Neural cell (in vitro differentiated cells): ENCODE measurements around the gene WNT7B.

Experiments
- CTCF ChIP-seq: fragments of 450-650 bp; IDR thresholded peaks from 2 replicates; pipeline ENCODE4 v1.5.1; 2014; ENCODE audit warnings: antibody characterized with exemption, mild to moderate bottlenecking, moderate library complexity; ENCODE audit not compliant: poor library complexity, severe bottlenecking
- POLR2AphosphoS5 ChIP-seq: IDR thresholded peaks from 2 replicates; pipeline ENCODE4 v1.6.1; 2012
- REST ChIP-seq: IDR thresholded peaks from 2 replicates; pipeline ENCODE4 v1.6.1; 2012; ENCODE audit warnings: borderline replicate concordance
- SMC3 ChIP-seq: fragments of 450-650 bp; conservative IDR thresholded peaks from 2 replicates; pipeline ENCODE4 v1.6.1; 2014; ENCODE audit warnings: antibody characterized with exemption, mild to moderate bottlenecking, moderate library complexity; ENCODE audit not compliant: poor library complexity

DNA sequence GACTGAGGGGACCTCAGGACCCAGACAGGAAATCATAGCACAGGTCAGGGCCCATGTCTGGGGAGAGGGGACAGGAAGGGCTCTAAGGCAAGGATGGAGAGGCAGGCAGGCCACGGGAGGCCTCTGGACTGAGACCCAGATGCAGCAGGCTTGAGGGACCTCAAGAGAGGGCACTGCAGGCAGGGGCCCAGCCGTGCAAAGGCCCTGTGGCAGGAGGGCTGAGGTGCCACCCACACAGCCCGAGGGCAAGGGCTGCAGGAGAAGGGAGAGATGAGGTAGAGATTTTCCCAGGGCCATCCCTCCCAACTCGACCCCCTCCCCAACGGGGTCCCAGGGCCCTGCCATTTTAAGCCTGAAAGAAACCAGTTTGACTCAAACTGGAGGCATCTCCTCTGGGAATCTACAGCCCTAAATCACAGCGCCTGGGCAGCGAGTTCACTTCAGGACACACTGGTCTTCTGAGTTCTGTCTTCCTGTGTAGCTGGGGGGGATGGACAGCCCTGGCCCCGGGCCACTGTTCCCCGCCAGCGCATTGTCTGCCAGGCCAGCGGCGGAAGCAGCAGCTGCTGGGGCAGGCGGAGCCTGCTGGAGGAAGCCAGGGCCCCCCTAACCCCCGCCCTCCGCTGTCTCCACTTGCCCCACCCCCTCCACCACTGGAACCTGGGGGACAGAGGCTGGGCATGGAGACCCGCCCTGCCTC lies 20.3 kb upstream of the WNT7B start:
- TF ChIP-seq CTCF (no peak), POLR2AphosphoS5 (no peak), REST (no peak), SMC3 (no peak)
